Measurements from ENCODE around the gene TIGD1.

TIGD1 gene

DNA sequence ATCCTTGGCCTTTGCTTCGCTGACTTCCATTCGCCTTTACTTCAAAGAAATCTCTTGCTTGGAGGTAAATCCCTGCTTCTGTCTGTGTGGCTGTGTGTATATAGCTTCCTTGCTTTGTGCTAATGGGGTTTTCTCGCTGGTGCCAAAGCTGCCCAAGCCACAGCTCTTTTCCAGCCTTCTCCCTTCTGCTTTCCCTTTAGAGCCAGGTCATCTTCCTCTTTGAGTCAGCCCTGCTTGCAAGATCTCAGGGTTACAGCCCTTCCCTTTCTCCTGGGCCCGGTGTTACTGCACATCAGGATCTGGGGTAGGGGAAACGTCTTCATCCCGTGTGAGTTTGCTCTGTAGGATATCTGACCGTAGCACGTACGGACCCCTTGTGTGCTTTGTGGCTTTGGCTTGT, 19.2 kb upstream of the TIGD1 start:
- DNase-seq, result no peak

DNA sequence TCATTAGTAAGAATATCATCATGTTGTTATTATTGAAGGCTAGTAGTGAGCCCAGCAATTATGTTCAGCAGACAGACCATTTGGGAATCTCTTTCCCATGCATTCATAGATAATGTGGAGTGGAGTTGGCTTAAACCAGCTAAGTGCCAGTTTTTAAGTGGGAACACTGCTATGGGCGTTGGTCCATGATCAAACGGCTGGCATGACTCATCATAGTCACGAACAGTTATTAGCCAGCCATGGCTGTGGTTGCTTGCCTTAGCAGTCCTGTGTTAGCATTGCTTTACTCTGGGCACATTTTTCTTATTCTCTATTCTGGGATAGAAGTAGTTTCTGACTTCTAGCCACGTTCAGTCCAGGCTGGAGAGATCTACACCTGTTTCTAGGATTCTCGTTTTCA, 17.8 kb upstream of the TIGD1 start:
- DNase-seq, result no peak

DNA sequence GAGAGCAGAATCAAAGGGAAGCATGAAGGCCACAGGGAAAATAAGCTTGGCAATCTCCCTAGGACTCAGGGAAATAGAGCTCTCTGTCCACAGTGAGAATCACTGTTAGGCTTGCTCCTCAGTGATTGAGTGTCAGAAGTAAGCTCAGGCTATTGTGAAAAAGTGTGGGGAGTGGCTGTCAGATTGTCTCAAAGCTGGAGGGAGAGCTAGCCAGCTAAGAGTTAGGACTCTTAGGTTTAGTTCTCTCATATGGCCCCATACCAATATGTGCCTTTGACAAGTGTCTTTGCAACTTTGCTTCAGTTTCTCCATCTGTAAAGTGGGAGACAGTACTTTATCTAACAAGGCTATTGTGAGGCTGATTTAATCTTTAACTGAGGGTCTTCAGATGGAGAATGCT, 17.4 kb upstream of the TIGD1 start:
- no peak for DNase-seq

DNA sequence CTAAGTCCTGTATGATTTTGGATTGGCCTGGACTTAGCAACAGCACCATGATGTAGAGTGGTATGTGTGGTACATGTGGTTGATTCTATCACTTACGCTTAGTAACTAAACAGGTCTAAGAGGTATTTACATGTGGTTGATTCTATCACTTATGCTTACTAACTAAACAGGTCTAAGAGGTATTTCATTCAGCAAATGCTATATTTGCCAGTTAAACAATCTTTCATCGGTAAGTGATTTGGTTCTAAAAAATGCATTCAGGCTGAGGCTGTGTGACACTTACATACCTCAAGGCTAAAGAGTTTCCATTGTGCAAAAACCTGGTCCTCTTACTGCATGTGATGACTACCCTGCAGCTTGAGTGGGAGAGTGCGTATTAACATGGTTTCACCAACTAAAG, 13.2 kb upstream of the TIGD1 start:
- DNase-seq, result no peak

DNA sequence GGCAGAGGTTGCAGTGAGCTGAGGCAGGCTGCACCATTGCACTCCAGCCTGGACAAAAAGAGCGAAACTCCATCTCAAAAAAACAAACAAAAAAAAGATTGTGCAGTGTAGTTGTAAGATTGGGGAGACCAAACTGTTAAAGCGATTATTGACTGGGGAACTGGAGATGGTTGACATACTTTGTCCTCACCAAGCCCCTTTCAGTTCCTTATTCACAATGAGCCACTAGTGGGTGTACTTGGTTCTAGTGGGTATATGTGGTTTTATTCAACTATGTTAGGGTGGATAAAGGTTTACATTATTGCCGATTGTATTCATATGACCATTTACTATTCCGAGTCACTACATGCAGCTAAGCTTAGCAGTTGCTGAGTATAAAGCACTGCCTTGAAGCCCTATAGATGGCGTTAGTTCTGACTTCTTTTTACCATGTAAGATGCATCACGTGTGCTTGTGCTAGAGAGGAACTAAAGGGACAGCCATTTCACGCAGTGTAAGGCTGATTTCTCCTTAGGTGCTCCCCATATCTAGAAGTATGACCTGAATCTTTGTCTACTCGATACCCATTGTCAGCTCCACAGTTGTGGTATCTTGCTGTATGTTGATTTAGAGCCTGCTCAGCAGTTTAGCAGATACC, 12.3 kb upstream of the TIGD1 start:
- DNase-seq, result no peak

DNA sequence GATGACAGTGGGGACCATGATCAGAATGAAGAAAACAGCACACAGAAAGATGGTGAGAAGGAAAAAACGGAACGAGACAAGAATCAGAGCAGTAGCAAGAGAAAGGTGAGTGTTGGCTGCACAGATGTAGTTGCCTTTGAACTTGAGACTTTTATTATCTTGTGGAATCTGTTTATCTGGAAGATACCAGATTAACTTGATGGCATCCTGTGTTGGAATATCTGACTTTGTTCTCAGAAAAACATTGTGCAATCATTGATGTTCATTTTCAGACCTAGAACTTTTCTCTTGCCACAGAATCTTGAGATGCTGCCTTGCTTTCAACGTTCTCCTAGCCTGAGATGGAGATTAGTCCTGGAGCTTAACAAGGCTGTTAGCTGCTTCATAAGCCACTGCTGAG, 6.1 kb upstream of the TIGD1 start:
- no peak for DNase-seq

DNA sequence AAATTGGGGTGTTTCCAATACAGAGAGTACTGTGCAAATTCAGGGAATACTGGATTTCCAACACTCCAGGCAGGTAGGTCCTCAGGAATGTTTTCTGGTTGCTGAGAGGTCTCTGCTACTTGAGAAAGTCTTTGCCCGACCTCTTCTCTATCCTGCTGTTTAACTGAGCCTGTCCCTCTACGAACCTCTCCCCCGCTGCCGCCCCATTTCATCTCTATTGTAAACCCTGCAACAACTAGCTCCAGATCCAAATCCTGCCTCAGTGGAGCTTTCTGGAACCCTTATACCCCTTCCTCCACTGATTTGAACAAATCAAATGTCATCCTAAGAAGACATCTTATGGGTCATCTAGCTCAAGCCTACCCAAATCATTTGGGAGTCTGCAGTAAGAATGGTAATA, 1.4 kb upstream of the TIGD1 start:
- DNase-seq, result no peak

DNA sequence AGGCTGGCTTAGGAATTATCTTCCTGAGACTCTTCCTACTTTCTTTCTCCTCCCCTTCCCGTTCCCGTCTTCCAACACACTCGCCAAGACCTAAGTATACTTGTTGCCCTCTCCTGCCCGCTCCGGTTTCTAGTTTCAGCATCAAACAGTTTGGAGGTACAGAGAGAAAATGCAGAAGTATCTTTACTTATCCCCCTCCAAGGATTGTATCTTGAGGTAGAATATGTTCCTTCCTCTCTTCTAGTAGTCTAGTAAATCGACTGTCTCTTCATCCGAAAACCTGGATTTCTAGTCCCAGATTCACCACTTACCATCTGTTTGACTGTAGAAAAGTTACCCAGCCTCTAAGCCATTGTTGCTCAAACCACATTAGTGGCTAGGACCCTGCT, 887 bp upstream of the TIGD1 start:
- no peak for DNase-seq

DNA sequence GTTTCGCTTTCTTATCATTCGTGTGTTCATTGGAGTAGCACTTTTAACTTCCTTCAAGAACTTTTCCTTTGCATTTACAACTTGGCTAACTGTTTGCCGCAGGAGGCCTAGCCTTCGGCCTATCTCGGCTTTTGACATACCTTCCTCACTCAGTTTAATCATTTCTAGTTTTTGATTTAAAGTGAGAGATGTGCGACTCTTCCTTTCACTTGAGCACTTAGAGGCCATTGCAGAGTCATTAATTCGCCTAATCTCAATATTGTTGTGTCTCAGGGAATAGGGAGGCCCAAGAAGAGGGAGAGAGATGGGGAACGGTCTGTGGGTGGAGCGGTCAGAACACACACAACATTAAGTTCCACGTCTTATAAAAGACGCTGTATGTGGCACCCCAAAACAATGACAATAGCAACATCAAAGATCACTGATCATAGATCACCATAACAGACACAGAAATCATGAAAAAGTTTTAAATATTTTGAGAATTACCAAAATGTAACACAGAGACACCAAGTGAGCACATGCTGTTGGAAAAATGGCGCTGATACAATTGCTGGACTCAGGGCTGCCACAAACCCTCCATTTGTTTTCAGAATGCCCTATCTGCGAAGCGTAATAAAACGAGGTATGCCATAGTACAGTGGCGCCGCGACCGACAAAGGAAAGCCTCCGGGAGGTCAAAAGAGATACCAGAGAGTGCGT, 553 bp downstream of the TIGD1 start:
- no peak for DNase-seq

DNA sequence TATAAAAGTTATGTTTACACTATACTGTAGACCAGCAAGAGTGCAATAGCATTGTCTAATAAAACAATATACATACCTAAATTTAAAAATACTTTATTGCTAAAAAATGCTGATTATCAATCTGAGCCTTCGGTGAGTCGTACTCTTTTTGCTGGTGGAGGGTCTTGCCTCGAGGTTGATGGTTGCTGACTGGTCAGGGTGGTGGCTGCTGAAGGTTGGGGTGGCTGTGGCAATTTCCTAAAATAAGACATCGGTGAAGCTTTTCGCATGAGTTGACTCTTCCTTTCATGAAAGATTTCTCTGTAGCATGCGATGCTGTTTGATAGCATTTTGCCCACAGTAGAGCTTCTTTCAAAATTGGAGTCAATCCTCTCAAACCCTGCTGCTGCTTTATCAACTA, 2.4 kb downstream of the TIGD1 start:
- no peak for DNase-seq

DNA sequence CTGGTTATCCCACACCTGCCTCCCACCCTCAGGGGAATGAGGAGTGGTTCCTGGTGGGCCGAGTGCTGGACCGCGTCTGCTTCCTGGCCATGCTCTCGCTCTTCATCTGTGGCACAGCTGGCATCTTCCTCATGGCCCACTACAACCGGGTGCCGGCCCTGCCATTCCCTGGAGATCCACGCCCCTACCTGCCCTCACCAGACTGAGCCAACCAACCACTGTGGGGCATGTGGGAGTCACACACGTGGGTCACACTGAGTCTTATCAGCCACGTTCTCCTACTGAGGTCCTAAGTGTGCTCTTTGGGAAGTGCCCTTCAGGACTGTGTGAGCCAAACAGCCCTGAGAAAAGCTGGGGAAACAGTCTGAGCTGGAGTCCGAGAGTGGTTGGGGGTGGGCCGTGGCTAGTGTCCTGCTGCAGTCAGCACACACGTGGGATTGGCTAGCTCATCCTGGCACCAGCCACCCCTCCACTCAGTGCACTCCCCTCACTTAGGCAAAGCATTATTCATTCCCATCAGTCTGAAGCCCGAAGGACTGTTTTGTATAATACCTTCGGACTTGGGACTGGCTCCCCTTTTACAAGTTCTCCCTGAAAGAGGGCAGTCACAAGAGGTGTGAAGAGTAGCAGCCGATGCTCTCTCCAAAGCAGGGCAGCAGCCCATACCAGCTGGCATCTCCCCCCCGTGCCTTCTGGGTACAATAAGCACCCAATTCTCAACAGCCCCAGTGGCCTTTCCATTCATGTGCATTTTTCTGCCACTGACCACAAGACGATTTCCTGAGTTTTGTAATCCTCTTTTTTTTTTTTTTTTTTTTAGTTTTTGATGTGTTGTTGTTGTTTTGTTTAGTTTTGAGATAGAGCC, 4.6 kb downstream of the TIGD1 start:
- DNase-seq, result no peak

DNA sequence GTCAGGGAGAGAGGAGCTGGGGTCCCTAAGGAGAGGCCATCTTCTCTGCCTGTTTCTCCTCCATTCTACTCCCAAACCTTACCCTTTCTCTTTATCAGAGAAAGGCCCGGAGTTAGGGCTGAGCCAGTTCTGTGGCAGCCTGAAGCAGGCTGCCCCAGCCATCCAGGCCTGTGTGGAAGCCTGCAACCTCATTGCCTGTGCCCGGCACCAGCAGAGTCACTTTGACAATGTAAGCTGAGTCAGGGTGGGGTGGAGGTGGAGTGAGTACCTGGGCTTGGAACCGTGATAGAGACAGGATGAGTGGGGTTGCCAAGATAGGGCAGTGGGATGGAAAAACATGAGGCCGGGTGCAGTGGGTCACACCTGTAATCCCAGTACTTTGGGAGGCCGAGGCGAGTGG, 5.7 kb downstream of the TIGD1 start:
- no peak for DNase-seq

DNA sequence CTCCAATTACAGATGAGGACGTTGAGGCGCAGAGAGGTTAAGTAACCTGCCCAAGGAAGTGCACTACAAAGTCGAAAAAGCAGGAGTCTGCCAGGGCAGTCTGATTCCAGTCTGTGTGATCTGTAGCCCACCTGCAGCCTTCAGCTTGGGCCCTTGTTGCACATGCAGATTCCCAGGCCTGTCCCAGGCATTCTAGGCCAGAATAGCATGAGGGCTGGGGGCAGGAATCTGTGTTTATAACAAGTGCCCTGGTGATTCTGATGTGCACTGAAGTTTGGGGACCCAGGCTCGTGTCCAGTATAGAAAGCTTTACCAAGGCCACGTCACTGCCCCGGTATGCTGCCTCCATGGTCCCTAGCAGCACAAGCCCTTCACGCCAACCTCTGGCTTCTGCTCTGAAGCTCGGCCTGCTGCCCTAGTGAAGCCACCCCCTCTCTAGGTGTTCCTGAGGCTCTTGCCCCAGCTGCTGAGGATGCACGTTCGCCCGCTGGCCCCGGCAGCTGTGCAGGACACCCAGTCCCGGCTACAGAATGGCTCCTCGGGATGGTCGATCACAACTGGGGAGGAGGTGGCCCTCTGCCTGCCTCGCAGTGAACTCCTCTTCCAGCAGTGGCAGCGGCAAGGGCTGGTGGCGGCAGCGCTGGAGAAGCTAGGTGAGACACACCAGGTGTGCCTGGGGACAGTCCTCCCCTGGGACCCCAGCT, 6.3 kb downstream of the TIGD1 start:
- no peak for DNase-seq

DNA sequence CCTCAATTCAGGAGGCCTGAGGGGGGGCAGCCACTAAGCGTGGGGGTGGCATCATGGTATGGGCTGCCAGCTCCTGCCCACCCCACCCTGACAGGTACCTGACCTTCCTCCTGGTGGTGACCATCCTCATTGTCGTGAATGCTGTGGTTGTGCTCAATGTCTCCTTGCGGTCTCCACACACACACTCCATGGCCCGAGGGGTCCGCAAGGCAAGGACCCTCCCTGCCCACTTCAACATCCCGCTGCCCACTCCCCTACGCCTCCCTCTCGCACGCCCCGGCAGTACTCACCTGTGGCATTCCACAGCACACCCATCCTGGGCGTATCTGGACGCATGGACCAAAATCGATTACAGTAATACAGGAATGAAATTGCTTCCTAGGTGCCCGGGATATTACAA, 6.9 kb downstream of the TIGD1 start:
- no peak for DNase-seq

DNA sequence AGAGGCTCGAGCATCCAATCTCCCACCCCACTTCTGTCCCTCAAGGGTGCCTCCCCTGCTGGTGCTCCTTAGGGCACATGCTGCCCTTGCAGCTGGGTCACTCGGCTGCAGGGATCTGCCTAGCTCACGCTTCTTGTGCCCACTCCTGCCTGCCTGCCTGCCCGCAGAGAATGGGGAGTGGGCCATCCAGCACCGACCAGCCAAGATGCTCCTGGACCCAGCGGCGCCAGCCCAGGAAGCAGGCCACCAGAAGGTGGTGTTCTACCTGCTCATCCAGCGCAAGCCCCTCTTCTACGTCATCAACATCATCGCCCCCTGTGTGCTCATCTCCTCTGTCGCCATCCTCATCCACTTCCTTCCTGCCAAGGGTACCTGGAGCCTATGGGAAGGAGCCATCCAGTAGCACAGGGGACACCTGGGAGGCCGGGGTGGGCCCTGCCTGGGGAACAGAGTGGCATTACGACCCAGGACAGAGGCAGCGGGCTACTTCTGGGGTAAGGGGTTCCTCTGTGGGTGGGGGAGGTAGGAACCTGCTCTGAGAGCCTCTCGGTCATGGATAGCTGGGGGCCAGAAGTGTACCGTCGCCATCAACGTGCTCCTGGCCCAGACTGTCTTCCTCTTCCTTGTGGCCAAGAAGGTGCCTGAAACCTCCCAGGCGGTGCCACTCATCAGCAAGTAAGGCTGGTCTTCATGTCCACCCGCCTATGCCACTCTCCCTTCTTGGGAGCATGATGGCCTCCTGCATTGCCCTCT, 7.5 kb downstream of the TIGD1 start:
- DNase-seq, result no peak

DNA sequence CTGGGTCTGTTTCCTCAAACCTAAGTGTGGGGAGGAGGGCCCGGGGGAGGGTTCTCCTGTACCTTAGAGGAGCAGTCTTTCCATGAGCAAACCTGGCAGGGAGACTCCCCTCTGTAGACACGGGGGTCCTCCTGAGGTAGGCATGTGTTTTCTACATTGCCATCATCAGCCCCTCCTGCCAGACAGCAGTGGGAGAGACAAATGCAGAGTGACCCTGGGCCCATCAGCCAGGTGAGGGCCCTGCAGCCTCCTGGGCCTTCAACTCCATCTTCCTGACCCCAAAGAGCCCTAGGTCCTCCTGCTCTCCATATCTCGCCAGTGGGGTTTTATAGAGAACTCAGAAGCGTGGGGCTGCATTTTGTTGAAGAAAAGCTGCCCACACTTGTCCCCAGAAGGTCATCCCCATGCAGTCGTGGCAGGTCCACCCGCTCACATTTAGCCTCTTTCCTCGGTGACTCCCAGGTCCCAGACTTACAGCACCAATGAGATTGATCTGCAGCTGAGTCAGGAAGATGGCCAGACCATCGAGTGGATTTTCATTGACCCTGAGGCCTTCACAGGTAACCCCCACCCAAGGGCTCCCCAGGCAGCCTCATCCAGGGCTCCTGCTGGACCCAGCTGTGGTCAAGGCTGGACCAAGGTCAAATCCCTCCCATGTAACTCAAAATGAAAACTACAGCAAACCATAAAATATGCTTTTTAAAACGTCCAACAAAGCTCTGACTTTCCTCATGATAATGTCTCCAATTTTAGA, 8.2 kb downstream of the TIGD1 start:
- DNase-seq, result no peak

DNA sequence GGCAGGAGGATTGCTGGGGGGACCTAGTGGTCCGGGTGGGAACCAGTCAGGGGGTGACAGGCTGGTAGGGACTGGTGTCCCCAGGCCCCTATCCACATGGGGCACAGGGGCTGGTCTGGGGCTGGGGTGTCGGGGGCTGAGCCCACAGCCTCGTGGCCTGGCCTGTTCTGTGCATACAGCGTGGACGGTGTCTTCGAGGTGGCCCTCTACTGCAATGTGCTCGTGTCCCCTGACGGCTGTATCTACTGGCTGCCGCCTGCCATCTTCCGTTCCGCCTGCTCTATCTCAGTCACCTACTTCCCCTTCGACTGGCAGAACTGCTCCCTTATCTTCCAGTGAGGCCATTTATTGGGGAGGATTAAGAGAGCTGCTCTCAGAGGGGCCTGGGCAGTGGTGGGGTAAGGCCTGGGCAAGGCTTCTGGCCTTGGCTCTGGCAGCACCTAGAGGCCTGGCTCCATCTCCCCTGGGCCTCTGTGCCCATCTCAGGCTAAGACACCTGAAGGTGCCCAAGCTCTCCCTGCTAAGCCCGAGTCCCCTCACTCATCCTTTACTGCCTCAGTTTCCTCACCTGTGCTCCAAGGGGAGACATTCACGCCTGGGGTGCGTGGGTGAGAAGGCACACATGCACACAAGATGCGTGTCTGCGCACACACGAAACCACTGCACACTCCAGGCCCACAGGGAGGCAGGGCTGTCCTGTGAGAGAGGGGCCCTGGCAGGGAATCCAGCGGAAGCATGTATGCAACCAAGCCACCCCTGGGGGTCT, 9.0 kb downstream of the TIGD1 start:
- DNase-seq, result no peak

DNA sequence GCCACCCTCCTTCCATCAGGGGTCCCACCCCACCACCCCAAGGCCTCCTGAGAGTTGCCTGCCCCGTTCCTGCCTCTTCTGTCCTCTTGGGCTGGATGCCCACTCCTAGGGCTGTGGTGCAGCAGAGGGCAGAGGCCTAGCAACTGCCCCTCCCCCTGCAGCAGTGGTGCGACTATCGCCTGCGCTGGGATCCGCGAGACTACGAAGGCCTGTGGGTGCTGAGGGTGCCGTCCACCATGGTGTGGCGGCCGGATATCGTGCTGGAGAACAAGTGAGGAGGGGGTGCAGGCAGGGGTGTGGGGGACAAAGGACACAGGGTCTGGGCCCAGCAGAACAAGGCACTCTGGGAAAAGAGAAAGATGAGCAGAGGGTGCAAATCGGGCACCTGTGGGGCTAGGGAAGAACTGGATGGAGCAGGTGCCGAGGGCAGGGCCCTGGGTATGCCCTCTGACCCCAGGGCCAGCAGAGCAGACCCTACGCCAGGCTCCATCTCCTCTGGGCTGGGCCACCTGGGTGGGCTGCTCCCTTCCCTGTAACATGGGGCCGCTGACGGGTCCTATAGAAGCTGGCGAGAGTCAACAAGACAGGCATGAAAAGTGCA, 9.8 kb downstream of the TIGD1 start:
- no peak for DNase-seq

DNA sequence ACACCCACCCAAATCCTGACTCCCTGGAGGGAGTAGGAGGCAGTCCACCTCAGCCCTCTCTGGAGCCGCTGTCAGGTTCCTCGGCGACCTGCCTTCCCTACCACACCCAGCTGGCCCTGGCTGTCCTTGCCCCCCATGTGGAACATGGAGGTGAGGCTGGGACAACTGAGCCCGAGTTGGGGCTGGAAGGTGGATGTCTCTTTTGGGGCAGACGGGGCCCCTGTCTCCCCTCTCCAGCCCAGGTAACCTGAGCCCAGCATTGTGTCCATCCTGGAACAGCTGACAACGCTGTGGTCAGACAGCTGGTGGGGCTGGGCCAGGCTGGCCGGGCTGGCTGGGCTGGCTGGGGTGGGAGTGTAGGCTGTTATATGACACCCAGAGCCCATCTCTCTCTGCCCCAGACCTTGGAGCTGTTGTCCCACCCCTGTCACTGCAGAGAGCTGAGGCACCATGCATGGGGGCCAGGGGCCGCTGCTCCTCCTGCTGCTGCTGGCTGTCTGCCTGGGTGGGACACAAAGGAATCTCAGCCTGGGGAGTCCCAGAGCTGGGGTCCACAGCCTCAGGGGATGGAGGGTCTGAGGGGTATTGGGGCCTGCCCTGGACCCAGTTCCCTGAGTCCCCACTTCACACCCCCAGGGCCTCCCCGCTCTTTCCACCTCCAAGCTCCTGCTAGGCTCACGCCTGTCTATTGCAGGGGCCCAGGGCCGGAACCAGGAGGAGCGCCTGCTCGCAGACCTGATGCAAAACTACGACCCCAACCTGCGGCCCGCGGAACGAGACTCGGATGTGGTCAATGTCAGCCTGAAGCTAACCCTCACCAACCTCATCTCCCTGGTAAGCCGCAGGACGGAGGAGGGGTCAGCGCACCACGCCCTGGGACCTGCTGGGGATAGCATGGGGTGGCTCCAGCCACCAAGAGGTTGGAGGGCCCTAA, 10.8 kb downstream of the TIGD1 start, which contains the start of gene CHRNG:
TSS of gene CHRNG (plus strand) at position 395 of the 934 bp plus-strand sequence. CDS start at position 451, 56 bp downstream.
- no peak for DNase-seq
